NT2/D1 (cell line): ENCODE measurements around the gene TSPAN31.

Experiments
- SUZ12 ChIP-seq: IDR thresholded peaks from 2 replicates; pipeline ENCODE4 v1.6.1; 2011; ENCODE audit not compliant: insufficient read length, insufficient read depth; ENCODE audit errors: extremely low read depth
- YY1 ChIP-seq: IDR thresholded peaks from 2 replicates; pipeline ENCODE4 v1.6.1; 2011; ENCODE audit not compliant: insufficient read length, insufficient read depth
- ZNF274 ChIP-seq: IDR thresholded peaks from 2 replicates; pipeline ENCODE4 v1.6.1; 2011; ENCODE audit warnings: mild to moderate bottlenecking, low read depth, low read length

DNA sequence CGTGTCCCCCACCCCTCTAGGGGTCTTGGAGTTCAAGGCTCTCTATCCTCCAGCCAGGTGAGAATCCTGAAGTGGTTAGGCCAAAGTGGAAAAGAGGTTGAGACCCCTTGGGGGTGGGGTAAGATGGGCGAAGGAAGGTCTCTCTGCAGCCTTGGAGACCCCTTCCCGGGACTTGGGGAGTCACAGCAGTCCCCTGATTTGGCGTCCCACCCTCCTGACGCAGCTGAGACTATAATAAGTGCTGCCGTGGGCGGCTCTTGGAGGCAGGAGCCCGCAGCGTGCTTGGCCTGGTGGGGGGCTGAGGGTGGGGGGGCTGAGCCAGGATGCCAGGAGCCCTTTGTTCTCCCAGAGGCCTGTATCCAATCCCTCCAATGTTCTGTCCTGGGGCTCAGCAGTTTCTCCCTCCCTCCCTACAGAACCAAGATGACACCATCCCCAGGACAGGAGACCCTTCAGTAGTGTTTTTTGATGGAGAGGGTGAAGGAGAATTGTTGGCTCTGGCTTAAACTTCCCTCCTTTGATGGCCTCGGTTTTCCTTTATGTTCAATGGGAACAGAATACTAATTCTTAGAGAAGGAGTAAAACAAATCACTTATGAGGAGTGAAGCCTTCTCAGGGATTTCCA, 4.8 kb upstream of the TSPAN31 start:
- TF ChIP-seq SUZ12 (no peak), ZNF274 (no peak), YY1 (no peak)
